ENCODE data around the gene BLNK. TPM values are rescaled to one million over a fixed set of nuclear protein-coding genes. Genes with fewer than 3 reads are reported as not detected.

BLNK gene
- not detected in 5 replicates for total RNA-seq (2022; extraction: Qiagen RNA extraction)

GRCh38 chr10:96271016-96271815 is at the start of gene BLNK:
Gene BLNK, minus strand, starts transcription at chr10:96271569. Its CDS starts 171 bp downstream, at chr10:96271398.

GRCh38 chr10:96304230-96304629 is 32.9 kb upstream of the BLNK start, which contains the start of gene DNTT:
Gene DNTT, plus strand, starts transcription at chr10:96304434. Its CDS starts 64 bp downstream, at chr10:96304498.

Other genes starting within 250 kb of the BLNK start
- gene CCNJ, start 228.0 kb downstream of the BLNK start, total RNA-seq (2022; extraction: Qiagen RNA extraction), result 5.7 to 8.2 TPM (median 6.7 TPM) in 5 replicates
- gene ZNF518A, start 141.3 kb downstream of the BLNK start, total RNA-seq (2022; extraction: Qiagen RNA extraction), result 6.2 to 8.7 TPM (median 7.1 TPM) in 5 replicates
- gene DNTT, start 32.9 kb upstream of the BLNK start, total RNA-seq (2022; extraction: Qiagen RNA extraction), result not detected in 5 replicates
- not detected in 5 replicates for gene OPALIN, start 87.4 kb upstream of the BLNK start, total RNA-seq (2022; extraction: Qiagen RNA extraction)
- 0.11 to 0.16 TPM (median 0.12 TPM) in 5 replicates for gene TLL2, start 242.4 kb upstream of the BLNK start, total RNA-seq (2022; extraction: Qiagen RNA extraction)